ENCODE data around the gene PLA2G2A.

GRCh38 chr1:20009212-20009611, 29.8 kb upstream of the PLA2G2A start:
- TF ChIP-seq CTCF (IDR thresholded peaks at IDR 0.05): no peak
- no peak for TF ChIP-seq POLR2AphosphoS5 (IDR thresholded peaks at IDR 0.05)
- TF ChIP-seq EP300 (IDR thresholded peaks at IDR 0.05; ENCODE audit: low read depth): no peak

All from transverse colon (tissue), 4 donors.